D341Med (cell line): ENCODE measurements around the gene SCRN2.

Source experiments
- DNase-seq: peaks from one replicate; pipeline ENCODE4 v3.0.0; 2012; ENCODE audit warnings: low spot score

Gene SCRN2

GRCh38 chr17:47846716-47847340 is 5.8 kb upstream of the SCRN2 start:
- peak; percentile 60 for DNase-seq

GRCh38 chr17:47845716-47846075 is 4.6 kb upstream of the SCRN2 start:
- no peak for DNase-seq

- no peak for DNase-seq
Measured at GRCh38 chr17:47844814-47845715, 4.0 kb upstream of the SCRN2 start.

- no peak for DNase-seq
Measured at GRCh38 chr17:47844227-47844626, 3.2 kb upstream of the SCRN2 start.

- DNase-seq, result peak; percentile 50
Measured at GRCh38 chr17:47843391-47843730, 2.3 kb upstream of the SCRN2 start.

GRCh38 chr17:47841488-47842291 is 617 bp upstream of the SCRN2 start:
- DNase-seq, result no peak

- DNase-seq, result no peak
Measured at GRCh38 chr17:47840001-47840741, 902 bp downstream of the SCRN2 start.

GRCh38 chr17:47839071-47839470 is 2.0 kb downstream of the SCRN2 start:
- no peak for DNase-seq

GRCh38 chr17:47838636-47839035 is 2.4 kb downstream of the SCRN2 start:
- no peak for DNase-seq

- no peak for DNase-seq
Measured at GRCh38 chr17:47837401-47838039, 3.6 kb downstream of the SCRN2 start.

GRCh38 chr17:47836601-47837000 is 4.5 kb downstream of the SCRN2 start:
- DNase-seq, result no peak

- no peak for DNase-seq
Measured at GRCh38 chr17:47834756-47835155, 6.3 kb downstream of the SCRN2 start.

- DNase-seq, result no peak
Measured at GRCh38 chr17:47831934-47832327, 9.1 kb downstream of the SCRN2 start.

GRCh38 chr17:47831003-47831933 is 9.8 kb downstream of the SCRN2 start, which contains the start of the genes LRRC46 and MRPL10:
Gene LRRC46 (plus strand): TSS chr17:47831670. CDS start chr17:47831990, 320 bp downstream.
Gene MRPL10 (minus strand): TSS chr17:47831541. CDS start chr17:47831511, 30 bp downstream.
- DNase-seq, result peak; percentile 100

- DNase-seq, result no peak
Measured at GRCh38 chr17:47830396-47831002, 10.6 kb downstream of the SCRN2 start.

GRCh38 chr17:47829870-47830269 is 11.2 kb downstream of the SCRN2 start:
- DNase-seq, result no peak

GRCh38 chr17:47823519-47823918 is 17.6 kb downstream of the SCRN2 start:
- DNase-seq, result no peak

GRCh38 chr17:47822785-47823184 is 18.3 kb downstream of the SCRN2 start:
- DNase-seq, result no peak

GRCh38 chr17:47821424-47822391 is 19.4 kb downstream of the SCRN2 start, which contains the start of gene OSBPL7:
Gene OSBPL7 (minus strand): TSS chr17:47821794. CDS start chr17:47820278, 1,516 bp downstream.
- DNase-seq, result peak; percentile 94
